Muscle layer of duodenum (tissue), 2 donors: ENCODE measurements around the gene TEDC1.
"Not testable (repeated sequence)": the region's sequence is repeated elsewhere in the genome, so short reads cannot be mapped to it uniquely, and the experiment has no call there.

Experiments used
- H3K27ac ChIP-seq: one replicate; pipeline ENCODE4 v1.7.0; 2013; ENCODE audit warnings: mild to moderate bottlenecking, low read length
- H3K27me3 ChIP-seq: one replicate; pipeline ENCODE4 v1.7.0; 2013; ENCODE audit warnings: low read depth, mild to moderate bottlenecking, control low read depth, low read length
- H3K36me3 ChIP-seq, 2 donors: one replicate each; pipeline ENCODE4 v1.7.0; 2013; ENCODE audit warnings: low read length in 2 of 2, control low read depth in 1 of 2, mild to moderate bottlenecking in 1 of 2; ENCODE audit not compliant: insufficient read depth in 2 of 2, control insufficient read depth in 1 of 2
- H3K4me1 ChIP-seq, 2 donors: one replicate each; pipeline ENCODE4 v1.7.0; 2013; ENCODE audit warnings: low read length in 2 of 2, mild to moderate bottlenecking in 2 of 2, control low read depth in 1 of 2, moderate library complexity in 1 of 2; ENCODE audit not compliant: insufficient read depth in 2 of 2, control insufficient read depth in 1 of 2
- H3K4me3 ChIP-seq, 2 donors: one replicate each; pipeline ENCODE4 v1.7.0; 2013; ENCODE audit warnings: low read length in 2 of 2, low read depth in 1 of 2, mild to moderate bottlenecking in 1 of 2
- H3K9me3 ChIP-seq, 2 donors: one replicate each; pipeline ENCODE4 v1.7.0; 2013; ENCODE audit warnings: low read length in 2 of 2, control low read depth in 1 of 2, mild to moderate bottlenecking in 1 of 2; ENCODE audit not compliant: control insufficient read depth in 1 of 2
- donor health status: healthy.

TEDC1 gene

DNA sequence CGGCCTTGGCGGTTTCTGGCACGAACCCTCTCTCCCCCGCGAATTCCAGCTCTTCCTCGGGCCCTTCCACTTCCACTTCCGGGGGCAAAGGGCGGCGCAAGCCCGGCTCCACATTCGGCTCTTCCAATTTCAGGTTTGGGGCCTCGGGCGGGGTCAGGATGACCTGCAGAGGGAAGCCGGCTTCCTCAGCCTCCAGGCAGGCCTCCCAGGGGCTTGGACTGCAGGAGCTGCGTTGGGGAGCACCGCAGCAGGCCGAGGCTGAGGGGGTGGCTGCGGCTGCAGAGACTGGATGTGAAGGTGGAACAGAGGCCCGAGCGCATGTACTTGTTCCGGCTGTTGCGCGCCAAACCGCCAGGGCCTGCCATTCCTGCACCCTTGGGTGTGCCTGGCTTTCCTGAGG, 56.0 kb downstream of the TEDC1 start:
- not testable (repeated sequence) for H3K4me1 ChIP-seq, H3K36me3 ChIP-seq, H3K27ac ChIP-seq, H3K4me3 ChIP-seq, H3K27me3 ChIP-seq
- H3K9me3 ChIP-seq: peaks cover 0 to 10% of the 10 kb centered on the region in 2 donors

DNA sequence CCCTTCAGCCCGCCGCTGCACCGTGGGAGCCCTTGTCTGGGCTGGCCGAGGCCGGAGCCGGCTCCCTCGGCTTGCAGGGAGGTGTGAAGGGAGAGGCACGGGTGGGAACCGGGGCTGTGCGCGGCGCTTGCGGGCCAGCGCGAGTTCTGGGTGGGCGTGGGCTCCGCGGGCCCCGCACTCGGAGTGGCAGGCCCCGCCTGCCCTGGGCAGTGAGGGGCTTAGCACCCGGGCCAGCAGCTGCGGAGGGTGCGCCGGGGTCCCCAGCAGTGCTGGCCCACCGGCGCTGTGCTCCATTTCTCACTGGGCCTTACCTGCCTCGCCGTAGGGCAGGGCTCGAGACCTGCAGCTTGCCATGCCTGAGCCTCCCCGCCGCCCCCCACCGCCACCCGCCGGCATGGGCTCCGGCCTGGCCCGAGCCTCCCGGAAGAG, 56.7 kb downstream of the TEDC1 start:
- Histone ChIP-seq H3K4me3 (no peak overlapping the region), H3K27ac (no peak overlapping the region), H3K4me1 (no peaks in the 10 kb centered on the region), H3K27me3 (no peaks in the 10 kb centered on the region), H3K36me3 (no peaks in the 10 kb centered on the region), H3K9me3 (peaks cover 0 to 7% of the 10 kb centered on the region in 2 donors)
